Osteocyte (in vitro differentiated cells): ENCODE measurements around the gene ROR1. TPM values are rescaled to one million over a fixed set of nuclear protein-coding genes. Genes with fewer than 3 reads are reported as not detected.

Source experiments
- DNase-seq: peaks from one replicate; pipeline ENCODE4 v3.0.0; 2021; ENCODE audit warnings: mixed read lengths; ENCODE audit not compliant: unreplicated experiment; ENCODE audit errors: extremely low spot score
- H3K27ac Mint-ChIP-seq: one replicate; pipeline ENCODE4 v1.8.0; 2021; ENCODE audit warnings: mild to moderate bottlenecking, mixed read lengths; ENCODE audit not compliant: unreplicated experiment
- H3K27me3 Mint-ChIP-seq: one replicate; pipeline ENCODE4 v1.8.0; 2021; ENCODE audit warnings: mixed read lengths; ENCODE audit not compliant: unreplicated experiment
- H3K36me3 Mint-ChIP-seq: one replicate; pipeline ENCODE4 v1.8.0; 2021; ENCODE audit warnings: mixed read lengths; ENCODE audit not compliant: unreplicated experiment
- H3K4me1 Mint-ChIP-seq: one replicate; pipeline ENCODE4 v1.8.0; 2021; ENCODE audit warnings: mixed read lengths; ENCODE audit not compliant: unreplicated experiment
- H3K4me3 Mint-ChIP-seq: one replicate; pipeline ENCODE4 v1.8.0; 2021; ENCODE audit warnings: mild to moderate bottlenecking, moderate library complexity, mixed read lengths; ENCODE audit not compliant: unreplicated experiment
- H3K9me3 Mint-ChIP-seq: one replicate; pipeline ENCODE4 v1.8.0; 2021; ENCODE audit warnings: mixed read lengths; ENCODE audit not compliant: unreplicated experiment
- total RNA-seq: library from RNA; stranded (reverse); gene quantifications from 2 replicates; pipeline ENCODE4 v1.2.1, GENCODE V29; 2021
- TF ChIP-seq, protein P1 (sequence below): fragments of 200-600 bp; sonication (generic); IDR thresholded peaks from 2 replicates; pipeline ENCODE4 v1.5.0; 2021; ENCODE audit warnings: antibody characterized with exemption, mild to moderate bottlenecking, moderate library complexity

ROR1 gene
- total RNA-seq, 1 donor from 2014 or later = 20.6 TPM

- Mint-ChIP-seq H3K9me3 (no peaks in the 10 kb centered on the region), H3K27ac (no peak overlapping the region)
- TF ChIP-seq, protein P1, sequence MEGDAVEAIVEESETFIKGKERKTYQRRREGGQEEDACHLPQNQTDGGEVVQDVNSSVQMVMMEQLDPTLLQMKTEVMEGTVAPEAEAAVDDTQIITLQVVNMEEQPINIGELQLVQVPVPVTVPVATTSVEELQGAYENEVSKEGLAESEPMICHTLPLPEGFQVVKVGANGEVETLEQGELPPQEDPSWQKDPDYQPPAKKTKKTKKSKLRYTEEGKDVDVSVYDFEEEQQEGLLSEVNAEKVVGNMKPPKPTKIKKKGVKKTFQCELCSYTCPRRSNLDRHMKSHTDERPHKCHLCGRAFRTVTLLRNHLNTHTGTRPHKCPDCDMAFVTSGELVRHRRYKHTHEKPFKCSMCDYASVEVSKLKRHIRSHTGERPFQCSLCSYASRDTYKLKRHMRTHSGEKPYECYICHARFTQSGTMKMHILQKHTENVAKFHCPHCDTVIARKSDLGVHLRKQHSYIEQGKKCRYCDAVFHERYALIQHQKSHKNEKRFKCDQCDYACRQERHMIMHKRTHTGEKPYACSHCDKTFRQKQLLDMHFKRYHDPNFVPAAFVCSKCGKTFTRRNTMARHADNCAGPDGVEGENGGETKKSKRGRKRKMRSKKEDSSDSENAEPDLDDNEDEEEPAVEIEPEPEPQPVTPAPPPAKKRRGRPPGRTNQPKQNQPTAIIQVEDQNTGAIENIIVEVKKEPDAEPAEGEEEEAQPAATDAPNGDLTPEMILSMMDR = no peak
Measured at GRCh38 chr1:64010316-64010715, 236.5 kb downstream of the ROR1 start.

DNA sequence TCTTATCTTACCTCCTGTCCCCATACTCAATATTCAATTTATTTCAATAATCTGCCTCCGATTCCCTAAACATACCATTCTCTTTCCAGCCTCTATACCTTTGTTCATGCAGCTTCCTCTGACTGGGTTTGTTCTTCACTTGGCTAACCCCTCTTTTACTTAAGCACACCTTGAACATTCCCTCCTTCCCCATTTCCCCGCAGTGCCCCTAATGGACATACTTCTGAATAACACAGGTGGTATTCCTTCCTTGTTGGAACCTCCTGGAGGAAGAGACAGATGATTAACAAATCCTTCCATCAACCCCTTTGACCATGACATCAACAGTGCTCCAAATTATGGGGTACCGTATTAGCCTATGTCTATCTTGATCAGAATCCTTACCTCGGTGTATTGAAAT, 239.6 kb downstream of the ROR1 start:
- no peak for DNase-seq
- Mint-ChIP-seq H3K36me3 (peaks cover 13% of the 10 kb centered on the region), H3K9me3 (no peaks in the 10 kb centered on the region), H3K27ac (no peak overlapping the region), H3K4me1 (no peaks in the 10 kb centered on the region), H3K4me3 (no peak overlapping the region), H3K27me3 (no peaks in the 10 kb centered on the region)
- TF ChIP-seq, protein P1 = no peak

More at GRCh38 chr1:64010316-64010715, 236.5 kb downstream of the ROR1 start:
- DNase-seq = no peak
- H3K36me3 Mint-ChIP-seq = peaks cover 13% of the 10 kb centered on the region
- no peak overlapping the region for H3K4me3 Mint-ChIP-seq
- H3K27me3 Mint-ChIP-seq = no peaks in the 10 kb centered on the region
- H3K4me1 Mint-ChIP-seq = peaks cover 8% of the 10 kb centered on the region

DNA sequence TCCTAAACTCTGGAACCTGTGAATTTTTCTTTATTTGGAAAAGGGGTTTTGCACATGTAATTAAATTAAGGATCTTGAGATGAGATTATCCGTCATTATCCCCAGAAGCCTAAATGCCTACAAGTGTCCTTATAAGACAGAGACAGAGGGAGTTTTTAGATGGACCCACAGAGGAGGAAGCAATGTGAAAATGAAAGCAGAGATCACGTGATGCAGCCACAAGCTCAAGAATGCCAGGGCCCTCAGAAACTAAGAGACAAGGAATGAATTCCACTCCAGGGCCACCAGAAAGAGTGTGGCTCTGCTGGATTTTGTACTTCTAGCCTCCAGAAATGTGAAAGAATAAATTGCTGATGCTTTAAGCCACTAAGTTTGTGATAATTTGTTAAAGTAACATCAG, 246.0 kb downstream of the ROR1 start:
- no peaks in the 10 kb centered on the region for H3K9me3 Mint-ChIP-seq
- peaks cover 2% of the 10 kb centered on the region for H3K36me3 Mint-ChIP-seq
- DNase-seq = no peak
- H3K27me3 Mint-ChIP-seq = no peaks in the 10 kb centered on the region
- H3K4me1 Mint-ChIP-seq = peaks cover 17% of the 10 kb centered on the region
- H3K4me3 Mint-ChIP-seq = no peak overlapping the region
- H3K27ac Mint-ChIP-seq = peak overlapping the region; percentile 91
- TF ChIP-seq, protein P1 = no peak

DNA sequence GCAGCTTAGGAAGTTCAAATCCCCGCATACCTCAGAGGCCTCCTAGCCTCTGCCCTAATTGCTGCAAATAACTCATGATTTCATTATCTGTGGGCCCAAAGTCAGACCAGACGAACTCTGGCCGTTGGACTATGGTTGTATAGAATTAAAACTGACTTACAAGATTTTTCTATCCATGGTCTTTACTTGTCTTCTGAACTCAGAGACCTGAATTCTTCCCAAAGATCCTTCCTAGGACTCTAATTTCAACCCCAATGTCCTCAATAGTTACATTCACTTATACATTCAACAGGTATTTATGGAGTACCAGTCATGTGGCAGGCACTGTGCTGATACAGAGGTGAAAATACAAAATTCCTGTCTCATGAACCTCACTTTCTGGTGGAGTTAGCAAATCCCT, 247.2 kb downstream of the ROR1 start:
- no peaks in the 10 kb centered on the region for H3K27me3 Mint-ChIP-seq
- no peak for DNase-seq

GRCh38 chr1:64025051-64025450, 251.2 kb downstream of the ROR1 start:
- TF ChIP-seq, protein P1 = no peak
- H3K4me3 Mint-ChIP-seq = no peak overlapping the region

More for the DNA sequence above, 247.2 kb downstream of the ROR1 start:
- TF ChIP-seq, protein P1 = no peak
- Mint-ChIP-seq H3K27ac (peak overlapping the region; percentile 29), H3K4me1 (peaks cover 17% of the 10 kb centered on the region), H3K4me3 (no peak overlapping the region), H3K9me3 (no peaks in the 10 kb centered on the region), H3K36me3 (no peaks in the 10 kb centered on the region)

More at GRCh38 chr1:64025051-64025450, 251.2 kb downstream of the ROR1 start:
- peaks cover 4% of the 10 kb centered on the region for H3K9me3 Mint-ChIP-seq
- H3K27ac Mint-ChIP-seq = no peak overlapping the region
- no peaks in the 10 kb centered on the region for H3K27me3 Mint-ChIP-seq
- H3K36me3 Mint-ChIP-seq = peaks cover 4% of the 10 kb centered on the region
- H3K4me1 Mint-ChIP-seq = peaks cover 8% of the 10 kb centered on the region
- DNase-seq = no peak
